Mammary epithelial cell (primary cell): ENCODE measurements around the gene MAF.

Experiments used
- EZH2 ChIP-seq: IDR thresholded peaks from 2 replicates; pipeline ENCODE4 v1.6.1; 2012; ENCODE audit warnings: low read length, inconsistent platforms, borderline replicate concordance
- TF ChIP-seq, protein P1 (sequence below), 2 donors: IDR thresholded peaks in 1 of 2; conservative IDR thresholded peaks in 1 of 2; 2 replicates each; pipeline ENCODE4 v1.5.1; 2011 to 2012; ENCODE audit warnings: inconsistent platforms in 2 of 2, low read length in 2 of 2, mild to moderate bottlenecking in 2 of 2, control low read depth in 1 of 2, low read depth in 1 of 2; ENCODE audit not compliant: insufficient read depth in 1 of 2; ENCODE audit errors: extremely low read depth in 1 of 2

GRCh38 chr16:79602628-79603014 lies 2.1 kb upstream of the MAF start:
- TF ChIP-seq, protein P1, sequence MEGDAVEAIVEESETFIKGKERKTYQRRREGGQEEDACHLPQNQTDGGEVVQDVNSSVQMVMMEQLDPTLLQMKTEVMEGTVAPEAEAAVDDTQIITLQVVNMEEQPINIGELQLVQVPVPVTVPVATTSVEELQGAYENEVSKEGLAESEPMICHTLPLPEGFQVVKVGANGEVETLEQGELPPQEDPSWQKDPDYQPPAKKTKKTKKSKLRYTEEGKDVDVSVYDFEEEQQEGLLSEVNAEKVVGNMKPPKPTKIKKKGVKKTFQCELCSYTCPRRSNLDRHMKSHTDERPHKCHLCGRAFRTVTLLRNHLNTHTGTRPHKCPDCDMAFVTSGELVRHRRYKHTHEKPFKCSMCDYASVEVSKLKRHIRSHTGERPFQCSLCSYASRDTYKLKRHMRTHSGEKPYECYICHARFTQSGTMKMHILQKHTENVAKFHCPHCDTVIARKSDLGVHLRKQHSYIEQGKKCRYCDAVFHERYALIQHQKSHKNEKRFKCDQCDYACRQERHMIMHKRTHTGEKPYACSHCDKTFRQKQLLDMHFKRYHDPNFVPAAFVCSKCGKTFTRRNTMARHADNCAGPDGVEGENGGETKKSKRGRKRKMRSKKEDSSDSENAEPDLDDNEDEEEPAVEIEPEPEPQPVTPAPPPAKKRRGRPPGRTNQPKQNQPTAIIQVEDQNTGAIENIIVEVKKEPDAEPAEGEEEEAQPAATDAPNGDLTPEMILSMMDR (conservative IDR thresholded peaks at IDR 0.05 in 1 of 2, IDR thresholded peaks at IDR 0.05 in 1 of 2; ENCODE audit: extremely low read depth in 1 of 2, insufficient read depth in 1 of 2, low read depth in 1 of 2, low read length in 2 of 2) = no peak
- TF ChIP-seq EZH2 = no peak
